ENCODE results near the gene ZFC3H1.

The ZFC3H1 gene

DNA sequence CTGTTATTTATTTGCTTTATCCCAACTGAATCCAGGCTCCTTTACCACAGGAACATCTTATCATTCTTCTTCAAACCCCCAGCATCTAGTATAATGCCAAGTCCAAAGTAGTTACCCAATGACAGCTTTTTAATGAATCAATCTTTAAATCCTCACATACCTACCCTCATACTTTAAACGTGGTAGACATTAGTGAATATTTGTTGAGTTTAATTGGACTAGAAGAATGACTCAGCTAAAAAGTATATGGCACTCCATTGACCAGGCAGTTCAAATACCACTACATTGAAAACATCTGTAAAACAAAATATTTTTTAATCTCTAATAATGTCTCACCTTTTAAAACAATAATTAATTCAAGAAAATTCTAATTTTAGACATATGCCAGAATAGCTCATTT, 98.1 kb downstream of the ZFC3H1 start:
- no peak for DNase-seq

- no peak for DNase-seq
Measured at GRCh38 chr12:71562676-71563595, 100.7 kb downstream of the ZFC3H1 start.

Measured in activated CD8-positive, alpha-beta memory T cell treated with anti-CD3 and anti-CD28 coated beads, Interleukin-2, amount 50 U/mL, for 48 hours (primary cell).